GM23248 (cell line): Measurements from ENCODE around the gene ASIC2.

Experiments
- EZH2 ChIP-seq: fragments of 200-600 bp; sonication (generic); IDR thresholded peaks from 2 replicates; pipeline ENCODE4 v1.6.1; 2018; ENCODE audit warnings: antibody characterized with exemption, mild to moderate bottlenecking; ENCODE audit not compliant: insufficient read depth, poor library complexity, severe bottlenecking
- EZH2phosphoT487 ChIP-seq: fragments of 200-600 bp; sonication (generic); IDR thresholded peaks from 2 replicates; pipeline ENCODE4 v1.6.1; 2018; ENCODE audit warnings: antibody characterized with exemption, moderate library complexity, mild to moderate bottlenecking, low read depth; ENCODE audit not compliant: insufficient read depth

GRCh38 chr17:33202796-33203495 is 90.1 kb downstream of the ASIC2 start:
- TF ChIP-seq EZH2phosphoT487 (no peak), EZH2 (no peak)
